Putamen (tissue), 1 donor: Measurements from ENCODE around the gene ICOSLG.
"Not testable (repeated sequence)": the region's sequence is repeated elsewhere in the genome, so short reads cannot be mapped to it uniquely, and the experiment has no call there.

Experiments
- DNase-seq: peaks from one replicate; pipeline ENCODE4 v3.0.0-alpha.2; 2016; ENCODE audit warnings: low spot score

The ICOSLG gene

GRCh38 chr21:44263768-44264167 is 23.0 kb upstream of the ICOSLG start:
- no peak for DNase-seq

- no peak for DNase-seq
Observed at GRCh38 chr21:44263221-44263760, 22.5 kb upstream of the ICOSLG start.

DNA sequence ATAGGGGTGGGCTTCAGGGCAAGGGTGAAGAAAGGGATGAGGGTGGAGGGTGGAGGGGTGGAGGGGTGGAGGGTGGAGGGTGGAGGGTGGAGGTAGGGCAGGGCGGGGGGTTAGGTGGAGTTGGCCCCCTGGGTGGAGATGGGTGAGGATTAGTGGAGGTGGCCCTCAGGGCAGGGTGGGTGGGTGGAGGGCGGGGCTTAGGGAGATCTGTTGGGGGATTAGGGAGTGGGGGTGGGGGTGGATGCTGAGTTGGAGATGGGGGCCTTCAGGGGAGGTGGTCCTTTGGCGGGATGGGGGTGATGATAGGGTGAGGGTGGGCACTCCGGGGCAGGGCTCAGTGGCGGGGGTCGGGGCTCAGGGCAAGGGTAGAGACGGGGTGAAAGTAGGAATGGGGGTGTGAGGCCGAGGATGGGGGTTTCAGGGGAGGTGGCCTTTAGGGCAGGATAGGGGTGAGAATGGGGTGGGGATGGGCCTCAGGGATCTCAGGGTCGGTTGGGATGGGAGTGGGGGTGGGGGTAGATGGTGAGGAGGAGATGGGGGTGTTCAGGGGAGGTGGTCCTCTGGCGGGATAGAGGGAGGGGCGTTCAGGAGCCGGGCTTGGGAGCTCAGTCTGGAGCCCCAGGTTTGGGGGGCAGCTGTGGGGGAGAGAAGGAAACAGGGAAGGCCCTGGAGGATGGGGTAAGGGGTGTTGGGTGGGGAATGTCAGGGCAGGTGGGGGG is 21.8 kb upstream of the ICOSLG start:
- DNase-seq = no peak

DNA sequence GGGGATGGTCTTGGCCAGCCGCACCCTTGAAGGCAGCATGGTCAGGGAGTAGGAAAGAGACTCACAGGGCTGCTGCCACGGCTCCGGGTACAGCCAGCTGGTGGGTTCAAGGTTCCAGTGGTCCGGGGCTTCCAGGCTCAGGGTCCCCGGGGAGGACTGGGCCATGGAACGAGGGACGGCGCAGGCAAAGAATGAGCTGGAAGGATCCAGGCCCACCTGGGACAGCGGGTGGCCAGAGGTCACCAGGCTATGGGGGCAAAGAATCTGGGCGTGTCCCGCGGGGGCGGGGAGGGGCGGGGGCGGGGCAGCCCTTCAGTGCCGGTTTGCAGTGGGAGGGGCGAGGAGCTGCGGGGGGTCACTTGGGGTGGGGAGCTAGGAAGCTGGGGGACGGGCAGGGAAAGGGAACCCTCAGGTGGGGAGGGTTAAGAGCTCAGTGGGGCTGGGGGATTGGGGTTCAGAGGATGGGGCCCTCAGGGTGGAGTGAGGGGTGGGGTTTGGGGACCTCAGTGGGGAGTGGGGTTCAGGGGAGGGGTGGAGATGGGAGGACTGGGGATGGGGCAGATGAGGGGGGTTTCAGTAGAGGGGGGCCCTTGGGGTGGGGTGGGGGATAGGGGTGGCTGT is 21.0 kb upstream of the ICOSLG start, which contains the start of gene DNMT3L:
Gene DNMT3L (minus strand): TSS at position 223 of the 621 bp plus-strand sequence. CDS start 638 bp downstream, outside the sequence.
- DNase-seq = no peak

GRCh38 chr21:44260791-44261631 is 20.3 kb upstream of the ICOSLG start:
- no peak for DNase-seq

GRCh38 chr21:44260066-44260465 is 19.3 kb upstream of the ICOSLG start:
- DNase-seq = no peak

DNA sequence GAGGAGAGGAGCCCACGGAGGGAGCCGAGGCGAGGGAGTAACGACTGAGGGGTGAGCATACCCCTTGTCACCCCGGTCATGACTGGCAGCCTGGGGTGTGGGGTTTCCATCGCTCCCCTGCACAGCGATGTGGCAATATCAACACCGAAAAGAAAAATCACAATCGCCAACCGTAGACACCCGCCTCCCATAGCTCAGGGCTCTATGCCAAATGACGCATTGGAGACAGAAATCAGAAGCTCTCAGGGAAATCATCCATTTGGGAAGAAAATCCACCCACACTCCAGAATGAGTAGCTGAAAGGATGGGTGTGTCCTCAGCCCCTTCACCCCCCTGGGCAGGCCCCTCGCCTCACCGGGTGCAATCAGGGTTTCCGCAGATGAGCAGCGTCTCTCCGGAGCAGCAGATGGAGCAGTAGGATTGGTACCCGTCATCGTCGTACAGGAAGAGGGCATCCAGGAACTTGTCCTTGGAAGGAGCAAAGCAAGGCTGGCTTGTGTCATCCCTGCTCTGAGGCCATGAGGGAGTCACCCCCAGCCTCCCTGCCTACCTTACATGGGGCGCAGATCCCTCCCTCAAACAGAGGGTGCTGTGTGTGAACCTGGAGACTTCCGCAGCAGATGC is 18.5 kb upstream of the ICOSLG start:
- no peak for DNase-seq

DNA sequence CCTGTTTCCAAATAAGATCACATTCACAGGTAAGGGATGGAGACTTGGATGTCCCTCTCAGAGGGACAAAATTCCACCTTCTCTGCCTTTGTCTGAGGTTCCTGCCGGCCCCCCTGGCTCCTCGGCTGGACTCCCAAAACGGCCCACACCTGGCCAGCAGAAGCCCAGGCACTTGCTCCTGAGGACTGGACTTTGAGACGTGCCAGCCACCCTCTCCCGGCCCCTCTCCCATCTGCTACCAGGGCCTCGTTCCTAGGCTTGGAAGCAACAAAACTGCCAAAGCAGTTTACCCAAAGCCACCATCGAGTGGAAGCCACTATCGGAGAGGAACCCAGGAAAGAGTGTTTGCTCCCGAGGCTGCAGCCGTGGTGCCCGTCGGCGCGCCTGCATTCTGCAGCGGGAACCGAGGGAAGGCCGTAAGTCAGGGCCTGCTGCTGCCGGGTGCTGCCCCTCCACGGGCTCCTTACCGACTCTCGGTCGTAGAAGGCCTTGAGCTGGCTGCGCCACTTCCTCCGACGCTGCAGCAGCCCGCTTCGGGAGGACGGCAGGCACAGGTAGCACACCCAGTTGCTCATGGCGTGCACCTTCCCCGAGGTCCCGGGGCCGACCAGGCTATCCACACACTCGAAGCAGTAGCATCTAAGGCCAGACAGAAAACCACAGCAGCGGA is 17.4 kb upstream of the ICOSLG start:
- no peak for DNase-seq

DNA sequence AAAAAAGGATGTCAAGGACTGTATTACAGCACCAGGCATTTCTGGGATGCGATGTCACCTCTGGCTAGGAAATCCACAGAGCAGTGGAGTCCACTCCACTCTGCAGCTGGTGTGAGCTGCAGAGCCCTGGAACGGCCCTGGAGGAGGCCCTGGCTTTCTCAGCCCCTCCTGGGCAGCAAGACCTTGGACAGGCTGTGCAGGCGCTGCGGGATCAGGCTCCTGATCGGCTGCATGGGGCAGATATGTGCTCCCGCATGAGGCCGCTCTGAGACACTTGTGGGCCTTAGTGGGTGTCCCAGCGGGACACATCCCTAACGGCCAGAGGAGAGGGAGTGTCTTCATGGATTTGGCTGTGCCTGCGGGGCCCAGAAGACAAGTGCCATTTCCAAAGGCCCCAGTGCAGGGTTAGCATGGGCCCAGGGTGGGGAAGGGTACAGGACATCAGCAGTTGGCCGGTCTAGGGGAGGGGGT is 14.8 kb upstream of the ICOSLG start:
- DNase-seq = no peak

- no peak for DNase-seq
Observed at GRCh38 chr21:44253832-44254710, 13.3 kb upstream of the ICOSLG start.

GRCh38 chr21:44249204-44250037 is 8.7 kb upstream of the ICOSLG start:
- DNase-seq = not testable (repeated sequence)

DNA sequence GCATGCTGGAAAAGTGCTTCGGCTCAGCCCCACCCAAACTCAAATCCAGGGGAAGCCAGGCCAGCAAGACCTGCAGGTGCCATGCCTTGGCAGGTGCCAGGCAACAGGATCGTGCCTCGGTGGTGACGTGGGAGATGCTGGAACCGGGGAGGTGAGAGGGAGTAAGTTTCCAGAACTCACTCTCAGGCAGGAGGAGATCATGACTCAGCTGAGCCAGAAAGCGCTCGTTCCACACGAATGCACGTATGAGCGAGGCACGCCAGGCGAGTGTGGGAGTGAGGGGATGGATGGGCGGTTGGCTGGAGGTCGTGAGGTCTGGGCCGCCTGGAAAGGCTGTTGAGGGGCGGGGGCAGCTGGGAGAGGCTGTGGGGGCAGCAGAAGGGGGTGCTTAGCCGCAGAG is 7.2 kb upstream of the ICOSLG start:
- DNase-seq = not testable (repeated sequence)

DNA sequence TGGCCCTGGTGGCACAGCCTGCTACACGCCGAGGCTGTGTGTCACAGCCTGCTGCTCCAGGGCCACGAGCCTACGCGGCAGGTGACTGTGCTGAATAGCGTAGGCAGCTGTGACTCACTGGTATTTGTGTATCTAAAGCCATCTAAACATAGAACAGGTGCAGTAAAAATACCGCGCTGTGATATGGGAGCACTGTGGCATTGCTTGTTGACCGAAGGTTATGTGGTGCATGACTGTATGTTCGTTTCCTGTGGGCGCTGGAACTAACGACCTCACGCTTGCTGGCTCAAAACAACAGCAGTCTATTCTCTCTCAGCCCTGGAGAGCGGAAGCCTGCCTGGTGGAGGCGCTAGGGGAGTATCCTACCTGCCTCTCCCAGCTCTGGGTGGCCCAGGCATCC is 3.2 kb upstream of the ICOSLG start:
- not testable (repeated sequence) for DNase-seq

- not testable (repeated sequence) for DNase-seq
Observed at GRCh38 chr21:44241281-44241680, 538 bp upstream of the ICOSLG start.

DNA sequence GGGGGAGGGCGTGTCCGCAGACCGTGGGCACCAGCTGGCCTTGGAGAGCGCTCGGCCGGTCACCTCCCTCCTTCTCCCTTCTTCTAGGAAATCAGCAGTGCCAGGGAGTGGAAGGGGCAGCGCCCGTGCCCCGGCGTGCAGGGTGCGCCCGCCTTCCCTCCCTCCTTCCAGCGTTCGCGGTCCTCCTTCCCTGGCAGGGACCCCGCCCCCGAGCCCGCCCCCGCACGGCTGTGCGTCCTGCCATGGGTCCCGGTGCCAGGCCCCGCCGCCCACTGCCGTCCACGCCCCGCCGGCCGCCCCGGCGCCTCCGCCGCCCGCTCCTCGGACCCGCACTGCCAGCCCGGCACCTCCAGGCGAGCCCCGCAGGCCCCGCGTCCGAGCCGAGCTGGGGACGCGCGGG is 390 bp downstream of the ICOSLG start:
- not testable (repeated sequence) for DNase-seq

- DNase-seq = not testable (repeated sequence)
Observed at GRCh38 chr21:44229561-44229960, 11.2 kb downstream of the ICOSLG start.

GRCh38 chr21:44228109-44228508 is 12.6 kb downstream of the ICOSLG start:
- not testable (repeated sequence) for DNase-seq

DNA sequence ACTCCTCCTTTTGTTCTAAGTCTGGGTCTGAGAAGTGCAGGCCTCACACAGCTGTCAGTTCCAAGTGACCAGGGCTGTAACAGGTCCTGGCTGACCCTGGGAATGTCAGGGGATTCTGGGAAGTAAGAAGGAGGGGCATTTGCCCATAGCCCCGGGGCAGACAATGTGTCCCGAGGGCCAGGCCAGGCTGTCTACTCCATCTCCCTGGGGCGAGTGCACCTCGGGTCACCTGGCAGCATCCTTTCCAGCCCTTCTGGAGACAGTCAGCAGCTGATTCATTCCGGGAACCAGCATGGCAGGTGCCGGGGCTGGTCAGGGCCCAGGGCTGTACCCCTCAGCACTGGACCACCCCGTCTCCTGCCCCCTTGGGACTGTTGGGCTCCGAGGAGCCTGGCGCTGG is 13.1 kb downstream of the ICOSLG start:
- not testable (repeated sequence) for DNase-seq

DNA sequence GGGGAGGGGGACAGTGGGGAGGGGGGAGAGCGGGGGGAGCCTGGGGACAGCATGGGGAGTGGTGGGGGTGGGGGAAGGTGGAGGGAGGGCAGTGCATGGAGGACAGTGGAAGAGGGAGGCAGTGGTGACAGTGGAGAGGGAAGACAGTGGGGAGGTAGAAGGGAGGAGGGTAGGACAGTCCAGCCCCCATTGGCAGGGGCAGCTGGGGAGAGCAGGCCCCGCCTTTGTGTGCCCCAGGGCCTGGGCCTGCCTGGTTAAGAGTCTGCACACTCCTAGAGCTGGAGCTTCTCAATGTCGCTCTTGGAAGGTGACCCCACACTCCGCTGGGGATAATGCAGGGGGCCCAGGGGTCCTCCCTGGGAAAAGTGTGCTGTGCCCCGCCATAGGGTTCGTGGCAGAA is 15.1 kb downstream of the ICOSLG start:
- DNase-seq = not testable (repeated sequence)
